IPS DF 4.7 (cell line): Measurements from ENCODE around the gene SLC9A9.

Experiments used
- DNase-seq: peaks from one replicate; pipeline ENCODE4 v3.0.0-alpha.2; 2013; ENCODE audit warnings: low spot score; ENCODE audit errors: extremely low read depth

SLC9A9 gene

DNA sequence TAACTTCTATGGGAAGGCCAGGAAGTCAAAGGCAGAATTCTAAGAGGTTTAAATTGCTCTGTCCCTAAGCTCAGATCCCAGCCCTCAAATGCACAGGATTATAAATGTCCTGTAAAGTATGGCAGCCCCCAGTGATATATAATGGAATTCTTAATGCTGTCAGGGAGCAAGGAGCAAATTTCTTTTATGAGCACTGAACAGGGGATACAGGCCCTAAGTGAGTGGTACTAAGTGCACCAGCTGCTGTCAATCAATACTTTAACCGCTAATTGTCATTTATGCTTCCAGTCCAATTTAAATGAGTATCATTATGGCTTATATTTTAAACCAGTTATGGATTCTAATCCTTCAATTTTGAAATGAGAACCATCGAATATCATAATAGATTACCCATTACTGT lies 4.7 kb downstream of the SLC9A9 start:
- DNase-seq: no peak

DNA sequence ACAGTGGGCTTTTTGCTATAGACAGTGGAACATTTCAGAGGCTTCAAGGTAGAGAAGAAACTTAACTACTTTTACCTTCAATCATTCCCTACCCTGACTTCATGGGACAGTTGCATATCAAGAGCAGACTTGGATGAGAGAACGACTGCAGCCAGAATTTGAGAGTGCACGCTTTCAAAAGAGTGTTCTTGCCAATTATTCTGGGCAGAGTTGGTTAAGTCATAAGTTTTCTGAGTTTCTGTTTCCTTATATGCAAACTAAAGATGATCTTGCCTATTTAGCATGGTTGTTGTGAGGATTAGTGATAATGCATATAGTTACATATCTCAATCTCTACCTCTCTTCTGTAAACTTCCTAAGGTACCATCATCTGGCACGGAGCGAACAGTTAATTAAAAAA lies 7.6 kb downstream of the SLC9A9 start:
- no peak for DNase-seq

DNA sequence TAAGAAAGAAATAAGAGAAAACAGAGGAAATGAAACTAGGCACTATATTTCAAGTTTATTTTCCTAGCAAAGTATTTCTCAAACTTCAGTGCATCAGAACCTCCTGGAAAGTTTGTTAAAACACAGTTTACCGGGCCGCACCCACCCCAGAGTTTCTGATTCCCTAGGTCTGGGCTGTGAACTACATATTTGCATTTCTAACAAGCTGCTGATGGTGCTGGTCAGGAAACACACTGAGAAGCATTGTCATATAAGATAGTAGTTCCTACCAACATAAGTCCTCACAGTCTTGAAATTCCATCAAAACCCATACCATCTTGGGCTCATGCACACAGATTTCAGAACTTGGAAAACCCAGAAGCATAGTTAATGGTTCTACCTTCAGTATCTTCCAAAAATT lies 8.3 kb downstream of the SLC9A9 start:
- no peak for DNase-seq

DNA sequence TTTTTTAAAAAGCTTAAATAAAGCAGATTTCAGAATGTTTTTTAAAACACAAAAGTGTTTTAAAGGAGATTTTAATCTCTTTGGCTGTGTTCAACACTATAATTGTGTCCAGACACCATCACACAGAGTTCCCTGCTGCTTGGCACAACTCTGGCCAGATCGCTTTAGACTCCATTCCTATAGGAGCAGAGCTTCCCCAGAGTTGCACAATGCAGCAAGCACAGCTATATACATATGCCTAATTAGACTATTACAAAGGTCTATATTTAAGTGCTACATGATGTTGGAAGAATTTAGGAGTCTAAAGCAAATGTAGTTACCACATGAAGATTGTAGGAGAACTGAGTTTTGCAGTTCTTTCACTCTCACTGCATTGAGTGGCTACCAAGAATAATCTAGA lies 11.2 kb downstream of the SLC9A9 start:
- no peak for DNase-seq

DNA sequence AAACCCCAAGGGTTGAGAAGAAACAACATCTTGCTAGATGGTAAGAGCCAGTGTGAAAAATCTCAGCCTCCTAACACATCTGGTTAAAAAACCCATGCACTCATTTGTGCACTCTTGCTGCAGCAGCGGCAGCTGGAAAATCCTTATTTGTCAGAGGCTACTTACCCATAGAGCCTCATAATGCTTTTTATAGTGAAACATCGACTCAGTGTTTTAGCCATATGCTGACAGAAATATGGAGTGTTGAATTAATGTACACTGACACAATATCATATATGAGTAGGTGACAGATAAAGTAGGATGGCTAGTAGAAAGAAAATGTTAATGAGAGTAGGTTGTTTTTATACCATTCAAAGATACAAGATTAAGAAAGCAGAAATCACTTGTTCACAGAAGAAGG lies 13.0 kb downstream of the SLC9A9 start:
- no peak for DNase-seq

DNA sequence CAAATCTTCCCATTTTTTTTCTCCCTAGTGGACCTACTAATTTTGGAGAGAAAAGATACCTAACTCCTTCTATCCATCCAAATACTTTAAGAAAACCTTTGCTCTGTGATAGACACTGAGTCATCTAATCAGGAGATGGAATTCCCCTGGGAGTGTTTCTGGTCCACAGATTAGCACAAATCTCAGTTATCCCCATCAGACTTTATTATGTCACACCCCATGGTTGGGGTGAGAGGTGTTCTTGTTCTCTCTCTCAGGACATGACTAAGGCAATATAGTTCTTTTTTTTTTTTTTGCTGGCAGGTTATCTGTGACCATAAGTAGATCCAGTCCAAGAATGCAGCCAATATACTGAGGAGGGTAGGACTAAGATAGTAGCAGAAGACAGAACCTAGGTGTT lies 15.8 kb downstream of the SLC9A9 start:
- no peak for DNase-seq

DNA sequence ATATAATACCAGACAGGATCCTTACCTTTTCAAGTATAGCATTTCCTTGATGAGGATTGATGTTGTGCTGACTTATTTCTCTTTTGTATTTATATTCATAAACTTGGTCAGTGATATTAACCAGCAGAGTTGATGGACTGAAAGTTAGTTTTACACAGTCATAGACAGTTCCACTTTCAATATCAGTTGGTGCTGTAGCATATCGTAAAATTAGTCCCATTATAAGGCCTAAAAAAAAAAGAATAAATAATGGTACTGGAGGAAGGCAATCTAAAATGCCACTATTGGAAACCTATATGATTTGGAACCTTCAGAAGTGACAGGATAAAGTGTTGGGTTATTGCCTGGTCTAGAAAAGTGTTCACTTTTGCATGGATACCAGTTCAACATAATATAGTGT lies 16.3 kb downstream of the SLC9A9 start:
- no peak for DNase-seq

DNA sequence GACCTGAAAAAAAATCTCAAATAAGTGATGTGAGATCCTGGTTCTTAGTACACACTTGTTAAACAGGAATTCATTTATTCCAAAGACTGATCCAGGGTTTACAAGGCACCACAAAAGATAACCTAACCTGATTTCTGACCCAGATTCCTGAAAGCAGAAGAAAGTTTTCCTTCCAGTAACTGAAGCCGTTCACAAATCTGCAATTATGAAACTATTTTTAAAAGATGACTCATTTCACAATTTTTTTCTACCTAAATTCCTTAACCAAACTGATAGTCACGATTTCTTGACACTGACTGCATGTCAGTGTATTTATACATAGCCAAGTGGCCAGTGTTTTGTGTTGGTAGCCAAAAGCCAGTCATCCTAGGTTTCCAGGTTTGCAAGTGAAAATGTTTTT lies 17.1 kb downstream of the SLC9A9 start:
- no peak for DNase-seq

DNA sequence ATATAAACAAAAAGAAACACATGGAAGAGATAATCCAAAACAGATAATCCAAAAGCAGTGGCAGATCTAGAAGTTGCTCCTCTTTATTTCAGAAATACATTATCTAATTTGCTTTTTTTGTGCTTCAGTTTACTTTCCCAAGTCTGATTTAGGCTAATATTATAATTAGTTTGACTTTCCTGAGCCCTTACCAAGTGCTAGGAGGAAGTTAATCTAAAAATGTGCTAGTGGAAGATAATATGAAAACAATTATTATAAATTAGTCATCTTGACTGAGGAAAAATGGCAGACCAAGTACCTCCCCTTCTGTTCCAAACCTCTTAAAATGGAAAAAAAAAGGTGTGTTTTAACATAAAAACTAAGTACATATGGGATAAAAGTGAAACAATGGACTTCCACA lies 17.5 kb downstream of the SLC9A9 start:
- DNase-seq: no peak

DNA sequence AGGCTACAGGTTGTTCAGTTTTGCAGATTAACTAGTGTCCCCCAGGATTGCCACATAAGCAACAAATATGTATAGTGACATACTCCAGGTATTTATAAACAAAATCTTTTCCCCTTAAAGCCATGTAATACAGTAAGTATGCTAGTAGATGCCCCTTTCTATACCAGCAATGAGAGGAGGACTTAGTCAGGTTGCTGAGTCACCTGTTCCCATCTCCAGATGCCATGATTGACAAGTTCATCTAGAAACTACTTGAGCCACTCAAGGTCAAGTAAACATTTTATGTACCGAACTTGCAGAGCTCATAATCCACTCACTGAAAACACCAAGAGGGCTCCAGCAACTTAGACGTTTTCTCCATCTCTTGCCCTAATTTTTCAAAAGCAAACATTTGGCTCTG lies 18.2 kb downstream of the SLC9A9 start:
- no peak for DNase-seq

DNA sequence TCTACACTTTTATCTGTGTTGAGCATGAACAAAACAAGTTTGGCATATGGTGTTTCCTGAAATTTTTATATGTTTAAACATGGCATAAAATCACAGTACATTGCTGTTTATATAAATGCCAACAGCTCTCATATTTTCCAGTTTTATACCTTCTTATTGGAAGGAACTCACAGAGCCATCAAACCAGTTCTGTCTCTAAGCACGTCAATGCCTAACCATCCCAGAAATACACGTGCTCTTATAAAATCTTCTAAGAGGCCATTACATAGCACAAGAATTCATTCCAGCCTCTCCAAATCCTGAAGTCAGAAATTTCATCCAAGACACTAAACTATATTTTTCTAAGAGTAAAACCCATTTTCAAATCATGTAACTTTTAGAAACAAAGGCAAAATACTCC lies 20.8 kb downstream of the SLC9A9 start:
- no peak for DNase-seq

DNA sequence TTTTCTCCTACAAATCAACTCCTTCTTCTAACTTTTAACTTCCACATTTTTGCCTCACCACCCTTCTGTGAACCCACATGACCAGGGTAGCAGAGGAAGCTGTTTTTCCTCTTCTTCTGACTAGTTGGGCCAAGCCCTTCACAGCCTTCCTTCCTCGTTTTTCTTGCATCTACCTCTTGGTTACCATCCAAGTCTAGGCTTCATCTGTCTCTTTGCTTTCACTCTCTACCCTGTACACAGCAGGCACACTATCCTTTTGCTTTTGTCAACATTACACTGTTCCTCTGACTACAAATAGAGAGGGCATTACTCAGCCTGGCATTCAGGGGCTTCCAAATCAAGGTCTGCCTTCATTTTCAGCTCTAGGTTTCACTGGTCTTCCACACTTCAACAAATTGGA lies 22.0 kb downstream of the SLC9A9 start:
- DNase-seq: no peak

DNA sequence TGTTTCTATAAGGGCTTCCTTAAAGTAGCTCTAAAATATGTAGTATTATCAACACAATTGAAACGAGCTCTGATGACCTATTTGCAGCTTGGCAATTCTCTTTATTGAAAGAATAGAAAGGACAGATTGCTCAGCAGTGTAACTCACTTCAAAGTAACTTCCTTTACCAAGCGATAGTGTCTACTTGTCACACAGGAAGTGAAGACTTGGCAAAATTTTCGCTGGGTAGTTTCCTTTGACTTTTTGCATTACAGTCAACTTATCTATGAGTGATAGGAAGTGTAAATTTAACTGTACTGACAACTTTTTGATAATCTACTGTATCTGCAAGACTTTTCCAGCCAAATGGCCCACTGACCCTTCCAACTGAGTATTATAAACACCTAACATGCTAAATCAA lies 22.8 kb downstream of the SLC9A9 start:
- DNase-seq: no peak

DNA sequence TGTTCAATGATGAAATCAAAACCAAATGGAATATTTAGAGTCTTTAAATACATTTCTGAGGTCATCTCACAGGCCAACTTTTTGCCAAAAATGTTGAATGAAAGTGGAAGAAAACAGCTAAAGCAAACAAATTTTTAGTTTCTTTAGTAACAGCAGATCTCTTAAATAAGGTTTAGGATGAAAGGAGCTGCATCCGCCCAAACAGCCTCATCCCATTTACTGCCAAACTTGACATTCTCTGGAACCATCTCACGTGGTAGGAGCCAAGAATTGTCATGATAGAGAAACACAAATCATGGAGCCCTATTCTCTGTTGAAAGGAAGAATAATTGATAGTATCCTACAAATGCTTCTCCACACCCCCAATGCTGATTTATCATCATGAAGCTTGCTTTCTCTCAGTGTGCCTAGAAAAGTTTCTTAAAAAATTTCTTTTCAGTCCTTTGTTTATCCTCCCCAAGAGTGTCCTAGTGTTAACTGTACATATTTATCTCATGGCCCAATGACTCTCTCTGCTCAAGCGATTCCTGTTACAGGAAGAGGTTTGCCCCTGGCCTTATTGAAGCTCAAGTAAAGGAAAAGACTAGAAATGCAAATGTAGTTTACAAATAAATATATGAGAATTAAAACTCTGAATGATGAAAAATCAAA lies 23.4 kb downstream of the SLC9A9 start:
- no peak for DNase-seq

DNA sequence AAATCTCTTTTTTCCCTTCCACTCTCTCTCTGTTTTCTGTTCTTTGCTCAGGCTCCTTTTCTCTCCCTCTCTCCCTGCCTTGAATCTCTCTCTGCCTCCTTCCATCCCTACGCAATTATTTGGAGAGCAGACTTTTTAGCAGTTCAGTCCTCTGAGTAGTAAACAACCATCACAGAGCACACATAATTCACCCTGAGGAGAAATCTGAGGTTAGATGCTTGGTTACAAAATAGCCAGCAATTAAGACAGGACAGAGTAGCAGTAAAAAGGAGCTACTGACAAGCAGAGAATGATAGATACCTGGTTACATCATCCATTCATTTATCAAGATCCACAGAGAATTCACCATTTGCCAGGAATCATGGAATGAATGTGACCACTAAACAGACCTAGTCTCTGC lies 25.5 kb downstream of the SLC9A9 start:
- DNase-seq: no peak

DNA sequence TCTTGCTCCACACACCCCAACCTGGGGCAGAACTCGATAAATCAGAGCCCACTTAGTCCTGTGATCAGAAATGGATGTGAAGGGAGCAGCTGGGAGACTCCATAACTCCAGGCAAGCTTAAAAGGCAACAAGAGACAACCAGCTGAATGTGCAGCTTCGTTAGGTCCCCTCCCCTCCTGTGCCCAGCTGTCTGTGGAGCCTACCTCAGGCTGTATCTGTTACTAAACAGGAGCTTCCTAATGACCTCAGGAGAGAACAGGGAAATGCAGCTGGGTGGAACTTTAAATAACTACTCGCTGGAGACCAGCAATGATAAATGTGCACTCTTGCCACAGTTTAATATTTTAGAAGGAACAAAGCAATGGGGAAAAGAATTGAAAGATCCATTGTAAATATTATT lies 25.9 kb downstream of the SLC9A9 start:
- DNase-seq: no peak

DNA sequence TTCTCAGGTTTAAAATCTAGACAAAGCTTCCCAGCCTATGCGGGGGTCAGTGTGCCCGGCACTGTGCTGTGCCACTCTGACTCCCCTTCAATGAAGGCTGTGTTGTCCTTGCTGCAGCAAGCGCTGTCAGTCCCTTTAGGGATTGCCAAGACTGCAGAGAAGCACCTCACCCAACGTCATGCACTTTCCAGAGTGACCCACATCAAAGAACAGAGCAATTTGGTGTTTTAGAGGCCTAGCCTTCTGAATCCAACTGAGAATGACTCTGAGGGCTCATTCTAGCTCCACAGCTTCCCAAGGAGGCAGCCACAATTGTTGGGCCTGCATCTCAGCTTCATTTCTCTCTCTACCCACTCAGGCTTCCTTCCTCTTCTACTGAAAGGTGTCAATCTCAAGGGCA lies 26.4 kb downstream of the SLC9A9 start:
- DNase-seq: no peak

DNA sequence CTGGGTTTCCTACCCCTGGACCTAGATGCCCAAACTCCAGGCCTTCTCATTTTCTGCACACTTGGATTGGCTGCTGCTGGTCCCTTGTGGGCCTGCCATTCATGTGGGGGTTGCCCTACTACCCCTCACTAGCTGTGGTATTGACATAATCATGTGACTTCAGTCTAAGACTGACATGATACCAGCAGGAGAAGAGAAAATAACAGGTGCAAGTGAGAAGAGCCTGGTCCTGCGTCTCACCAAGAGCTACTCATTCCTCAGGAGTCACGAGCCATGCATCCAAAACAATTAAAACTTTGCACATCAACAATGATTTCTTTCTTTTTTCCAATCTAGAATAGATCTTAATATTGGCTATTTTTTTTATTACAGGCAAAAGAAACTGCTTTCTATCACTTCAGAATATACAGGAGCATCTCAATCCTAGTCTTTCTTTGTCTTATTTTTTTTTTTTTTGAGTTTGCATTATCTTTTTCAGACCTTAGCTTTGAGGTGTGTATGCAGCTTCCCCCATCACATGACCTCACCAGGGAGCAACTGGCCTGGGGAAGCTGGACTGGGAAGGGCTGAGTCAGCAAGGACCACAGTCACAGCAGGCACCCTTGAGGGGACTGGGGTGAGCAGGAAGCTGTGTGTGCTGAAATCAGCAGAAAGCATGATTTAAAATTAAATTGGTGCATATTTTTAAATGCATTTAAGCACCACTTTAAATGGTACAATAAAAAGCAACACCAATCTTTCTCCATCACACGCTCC lies 27.6 kb downstream of the SLC9A9 start:
- no peak for DNase-seq

DNA sequence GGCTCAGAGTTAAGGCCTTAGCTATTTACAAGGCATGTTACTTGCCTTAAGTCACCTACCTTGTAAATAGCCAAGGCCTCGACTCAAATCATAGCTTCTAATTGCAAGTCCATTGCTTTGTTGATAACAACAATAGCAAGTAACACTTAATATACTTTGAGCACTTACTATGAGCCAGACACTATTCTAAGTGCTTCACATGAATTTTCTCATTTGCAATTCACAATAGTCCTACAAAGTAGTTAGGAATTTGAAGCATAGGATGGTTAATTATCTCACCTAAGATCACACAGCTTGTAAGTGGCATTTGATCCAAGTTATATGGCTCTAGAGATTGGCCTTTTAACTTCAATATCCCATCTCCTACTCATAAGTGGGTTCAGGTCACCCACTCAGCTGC lies 28.4 kb downstream of the SLC9A9 start:
- no peak for DNase-seq

DNA sequence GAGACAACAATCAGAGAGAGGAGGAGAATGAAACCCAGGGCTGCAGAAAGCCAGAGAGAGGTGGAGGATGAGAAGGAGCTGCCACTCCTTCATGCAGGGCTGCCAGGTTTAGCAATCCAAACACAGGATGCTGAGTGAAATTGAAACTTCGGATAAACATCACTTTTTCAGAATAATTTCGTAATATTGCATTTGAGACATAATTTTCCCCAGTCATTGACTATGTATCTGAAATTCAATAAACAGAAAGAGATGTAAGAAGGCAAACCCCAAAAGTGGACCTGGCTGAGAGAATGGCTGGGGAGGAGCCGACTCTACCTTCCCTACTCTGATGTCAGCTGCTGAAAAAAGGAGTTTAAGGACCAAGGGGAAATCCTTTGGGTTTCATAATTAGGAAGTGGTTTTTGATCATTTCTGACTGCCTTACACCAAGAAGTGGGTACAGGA lies 33.8 kb downstream of the SLC9A9 start:
- DNase-seq: no peak

DNA sequence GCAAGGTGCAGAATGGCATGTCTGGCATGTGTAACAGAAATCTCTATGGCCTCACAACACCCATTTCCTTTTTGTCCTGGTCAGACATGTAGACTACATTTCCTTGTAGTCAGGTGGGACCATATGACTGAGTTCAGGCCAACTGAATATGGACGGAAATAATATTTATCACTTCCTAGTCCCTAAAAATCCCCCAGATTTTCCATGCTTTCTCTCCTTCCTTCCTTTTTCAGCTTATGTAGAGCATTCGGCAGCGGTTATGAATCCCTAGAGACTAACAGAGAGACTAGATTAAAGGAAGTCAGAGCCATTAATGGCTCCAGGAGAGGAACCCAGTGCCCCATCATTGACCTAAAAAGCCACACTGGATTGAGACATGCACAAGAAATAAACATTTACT lies 35.8 kb downstream of the SLC9A9 start:
- no peak for DNase-seq

DNA sequence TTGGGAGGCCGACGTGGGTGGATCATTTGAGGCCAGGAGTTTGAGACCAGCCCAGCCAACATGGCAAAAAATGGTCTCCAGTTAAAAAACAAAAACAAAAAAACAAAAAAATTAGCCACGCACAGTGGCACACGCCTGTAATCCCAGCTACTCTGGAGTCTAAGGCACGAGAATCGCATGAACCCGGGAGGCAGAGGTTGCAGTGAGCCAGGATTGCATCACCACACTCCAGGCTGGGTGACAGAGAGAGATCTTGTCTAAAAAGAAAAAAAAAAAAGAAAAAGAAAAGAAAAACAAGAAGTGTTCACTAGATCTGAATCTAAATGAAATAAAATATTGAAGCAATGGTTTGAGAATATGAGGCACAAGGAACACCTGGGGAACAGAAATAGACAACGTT lies 36.7 kb downstream of the SLC9A9 start:
- DNase-seq: no peak

DNA sequence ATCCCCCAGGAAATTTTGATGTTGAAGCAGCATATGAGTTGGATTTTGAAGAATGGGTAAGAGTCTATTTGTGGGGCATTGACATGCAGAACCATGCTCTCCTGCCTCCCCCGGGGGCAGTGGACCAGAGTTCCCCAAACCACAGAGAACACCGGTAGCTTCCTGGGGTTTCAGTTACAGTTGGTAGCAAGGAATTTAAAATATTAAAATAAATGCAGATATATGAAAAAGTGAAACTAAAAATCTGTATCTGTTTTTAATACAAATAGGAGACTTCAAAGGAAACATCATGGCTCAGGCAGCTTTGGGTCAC lies 37.4 kb downstream of the SLC9A9 start:
- DNase-seq: no peak
